GM18507 (cell line): ENCODE measurements around the gene ASAP2.

Experiments used
- DNase-seq: peaks from one replicate; pipeline ENCODE4 v3.0.0; 2011; ENCODE audit warnings: low read depth; ENCODE audit not compliant: insufficient read length; ENCODE audit errors: extremely low spot score
- FAIRE-seq: peaks from 2 replicates; lab custom pipeline; 2011; peaks lifted over from hg19 to GRCh38; lab: Jason Lieb, UNC

The ASAP2 gene

GRCh38 chr2:9401646-9402371, 195.2 kb downstream of the ASAP2 start:
- no peak for FAIRE-seq
- DNase-seq, result no peak

DNA sequence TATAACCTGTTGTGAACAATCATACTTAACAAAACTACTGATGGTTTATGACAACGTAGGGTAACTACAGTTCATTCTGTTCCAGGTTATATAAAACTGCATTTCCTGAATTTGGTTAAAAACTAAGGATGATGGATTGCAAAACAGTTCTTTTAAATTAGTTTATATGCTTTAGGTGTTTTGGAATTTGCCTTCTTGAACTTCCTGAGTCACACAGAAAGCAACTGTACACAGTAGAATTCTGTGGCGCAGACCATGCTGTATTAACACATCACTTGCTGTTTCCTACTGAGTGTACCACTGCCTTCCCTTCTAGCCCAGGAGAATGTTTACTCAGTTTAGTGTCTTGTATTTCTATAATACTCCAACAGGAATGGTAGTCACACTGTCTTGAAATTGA, 197.3 kb downstream of the ASAP2 start:
- FAIRE-seq, result no peak

DNA sequence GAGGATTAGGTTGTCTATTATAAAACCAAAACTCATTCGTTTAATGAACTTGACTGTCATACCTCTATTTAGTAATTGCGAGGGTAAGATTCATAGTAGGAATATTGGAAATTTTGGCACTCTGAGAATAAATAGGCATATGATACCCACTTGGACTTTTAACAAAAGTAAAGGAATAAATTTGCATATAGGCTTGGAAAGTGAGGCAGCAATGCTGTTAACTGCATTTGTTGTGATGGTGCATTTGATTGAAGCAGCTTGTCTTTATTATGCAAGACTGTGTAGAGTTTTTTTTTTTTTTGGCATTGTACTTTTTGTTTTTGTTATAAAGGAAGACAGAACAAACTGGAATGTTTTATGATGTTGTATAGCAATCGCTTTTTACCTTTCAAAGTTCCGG, 197.8 kb downstream of the ASAP2 start:
- DNase-seq (no peak), FAIRE-seq (no peak)

More for the DNA sequence above, 197.3 kb downstream of the ASAP2 start:
- no peak for DNase-seq

- DNase-seq (no peak), FAIRE-seq (no peak)
These were observed 199.0 kb downstream of the ASAP2 start for GRCh38 chr2:9405636-9406035.

GRCh38 chr2:9406529-9407362, 200.1 kb downstream of the ASAP2 start:
- FAIRE-seq, result no peak

GRCh38 chr2:9407363-9407811, 200.8 kb downstream of the ASAP2 start:
- DNase-seq, result no peak
- FAIRE-seq, result no peak

More at GRCh38 chr2:9406529-9407362, 200.1 kb downstream of the ASAP2 start:
- DNase-seq, result no peak

DNA sequence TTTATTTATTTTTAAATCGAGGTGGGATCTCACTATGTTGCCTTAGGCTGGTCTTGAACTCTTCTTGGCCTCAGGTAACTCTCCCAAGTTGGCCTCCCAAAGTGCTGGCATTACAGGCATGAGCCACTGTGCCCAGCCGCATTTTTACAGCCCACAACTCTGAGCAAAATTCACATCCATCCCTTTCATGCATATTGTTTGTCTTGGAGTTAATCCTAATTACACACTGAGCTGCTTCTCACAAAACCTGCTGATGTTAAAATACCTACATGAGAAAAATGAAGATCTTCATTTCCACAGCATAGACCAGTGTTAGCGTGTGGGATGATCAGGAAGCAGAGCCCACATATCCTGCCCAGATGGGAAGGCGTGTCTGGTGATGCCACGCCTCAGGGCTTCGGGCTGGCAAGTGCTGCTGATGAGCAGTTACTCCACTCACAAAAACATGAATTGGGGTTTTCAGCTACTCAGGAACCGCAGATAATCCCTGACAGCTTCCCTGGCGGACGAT, 202.1 kb downstream of the ASAP2 start:
- DNase-seq (no peak), FAIRE-seq (no peak)

- no peak for DNase-seq
- FAIRE-seq, result no peak
These were observed 203.5 kb downstream of the ASAP2 start for GRCh38 chr2:9410108-9410507.

DNA sequence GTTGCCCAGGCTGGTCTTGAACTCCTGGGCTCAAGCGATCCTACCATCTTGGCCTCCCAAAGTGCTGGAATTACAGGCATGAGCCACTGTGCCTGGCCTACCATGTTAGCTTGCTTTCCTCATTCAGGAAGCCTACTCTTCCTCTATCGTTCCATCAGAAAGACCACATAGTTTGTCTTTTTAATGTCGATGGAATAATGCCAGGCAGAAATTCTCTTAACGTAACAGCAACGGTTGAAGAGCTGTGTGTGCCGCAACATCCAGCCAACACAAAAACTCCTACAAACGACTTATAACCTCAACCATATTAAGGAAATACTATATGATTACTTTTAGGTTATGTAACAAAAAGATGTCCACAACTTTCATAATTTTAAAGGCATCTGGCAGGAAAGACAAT, 206.2 kb downstream of the ASAP2 start:
- FAIRE-seq (no peak), DNase-seq (no peak)

GRCh38 chr2:9415516-9416169, 209.0 kb downstream of the ASAP2 start:
- FAIRE-seq, result no peak
- DNase-seq, result no peak

GRCh38 chr2:9416267-9416961, 209.8 kb downstream of the ASAP2 start:
- no peak for DNase-seq
- FAIRE-seq, result no peak

- DNase-seq (no peak), FAIRE-seq (no peak)
These were observed 210.3 kb downstream of the ASAP2 start for GRCh38 chr2:9416962-9417316.

GRCh38 chr2:9417725-9418124, 211.1 kb downstream of the ASAP2 start:
- no peak for DNase-seq
- FAIRE-seq, result no peak

DNA sequence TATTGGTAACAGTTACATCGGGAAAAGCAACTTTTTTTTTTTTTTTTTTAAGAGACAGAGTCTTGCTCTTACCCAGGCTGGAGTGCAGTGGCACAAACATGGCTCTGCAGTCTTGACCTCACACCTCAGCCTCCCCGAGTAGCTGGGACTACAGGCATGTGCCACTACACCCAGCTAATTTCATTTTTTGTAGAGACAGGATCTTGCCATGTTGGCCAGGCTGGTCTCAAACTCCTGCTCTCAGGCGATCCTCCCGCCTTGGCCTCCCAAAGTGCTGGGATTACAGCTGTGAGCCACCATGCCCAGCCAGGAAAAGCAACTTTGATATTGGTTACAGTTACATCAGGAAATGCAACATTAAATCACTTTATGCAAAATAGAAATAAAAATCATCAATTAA, 212.1 kb downstream of the ASAP2 start:
- no peak for FAIRE-seq
- DNase-seq, result no peak

DNA sequence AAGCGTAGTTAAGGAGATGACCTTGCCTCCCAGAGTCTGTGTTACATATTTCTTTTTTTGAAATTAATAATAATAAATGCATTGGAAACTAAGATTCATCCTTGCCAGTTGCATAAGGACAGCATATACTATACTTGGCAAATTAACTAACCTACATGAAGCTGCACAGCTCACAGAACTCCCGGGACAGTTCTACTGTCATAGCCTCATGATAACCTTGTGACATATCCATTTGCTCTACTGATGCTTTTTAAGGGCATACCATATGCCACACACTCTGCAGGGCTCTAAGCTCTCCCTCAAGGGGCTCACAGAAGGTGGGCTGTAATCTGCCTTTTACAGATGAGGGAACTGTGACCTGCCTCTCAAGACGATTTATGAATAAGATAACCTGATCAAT, 212.9 kb downstream of the ASAP2 start:
- FAIRE-seq (no peak), DNase-seq (no peak)

DNA sequence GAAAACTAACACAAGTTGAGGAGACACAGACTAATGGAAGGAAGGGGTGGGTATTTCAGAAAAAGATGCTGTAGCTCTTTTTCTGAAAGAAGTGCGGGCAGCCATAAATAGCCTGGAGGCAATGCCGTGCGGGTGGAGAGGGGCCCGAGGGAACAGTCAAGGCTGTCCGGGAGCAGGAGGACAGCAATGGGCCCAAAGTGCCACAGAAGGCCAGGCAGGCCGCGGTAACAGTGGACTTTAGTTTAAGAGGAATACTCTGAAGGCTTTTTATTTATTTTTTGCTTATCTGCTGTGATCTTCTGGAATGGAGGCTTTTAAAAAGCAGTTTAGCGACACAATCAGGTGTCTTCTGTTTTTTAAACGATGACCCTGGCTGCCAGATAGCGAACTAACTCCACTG, 213.9 kb downstream of the ASAP2 start:
- FAIRE-seq (no peak), DNase-seq (no peak)

GRCh38 chr2:9422321-9423099, 215.9 kb downstream of the ASAP2 start:
- DNase-seq, result peak; percentile 33

GRCh38 chr2:9423100-9423921, 216.7 kb downstream of the ASAP2 start, which contains the start of the genes CPSF3 and ITGB1BP1:
Gene CPSF3, plus strand, starts transcription at chr2:9423654. Its CDS starts 120 bp downstream, at chr2:9423774.
Gene ITGB1BP1, minus strand, starts transcription at chr2:9423528. Its CDS starts 4,831 bp downstream, at chr2:9418697.
- FAIRE-seq (peak; percentile 98), DNase-seq (peak; percentile 100)

More at GRCh38 chr2:9422321-9423099, 215.9 kb downstream of the ASAP2 start:
- no peak for FAIRE-seq
